ENCODE data around the gene CEP162. TPM values are rescaled to one million over a fixed set of nuclear protein-coding genes. Genes with fewer than 3 reads are reported as not detected.

Gene CEP162
- total RNA-seq, 2 donors from 2014 or later: 6.8 to 7.1 TPM

DNA sequence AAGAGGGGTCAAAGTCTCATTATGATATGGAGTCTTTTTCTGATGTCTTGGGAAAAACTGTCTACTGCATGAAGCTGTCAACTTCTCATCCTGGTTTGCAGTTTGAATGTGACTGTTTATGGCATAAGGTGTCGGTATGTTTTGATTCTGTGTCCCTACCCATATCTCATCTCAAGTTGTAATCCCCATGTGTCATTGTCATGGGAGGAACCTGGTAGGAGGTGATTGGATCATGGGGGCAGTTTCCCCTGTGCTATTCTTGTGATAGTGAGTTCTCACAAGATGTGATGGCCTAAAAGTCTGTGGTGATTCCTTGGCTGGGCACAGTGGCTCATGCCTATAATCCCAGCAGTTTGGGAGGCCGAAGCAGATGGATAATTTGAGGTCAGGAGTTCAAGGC lies 146.2 kb downstream of the CEP162 start:
- TF ChIP-seq, protein P1, sequence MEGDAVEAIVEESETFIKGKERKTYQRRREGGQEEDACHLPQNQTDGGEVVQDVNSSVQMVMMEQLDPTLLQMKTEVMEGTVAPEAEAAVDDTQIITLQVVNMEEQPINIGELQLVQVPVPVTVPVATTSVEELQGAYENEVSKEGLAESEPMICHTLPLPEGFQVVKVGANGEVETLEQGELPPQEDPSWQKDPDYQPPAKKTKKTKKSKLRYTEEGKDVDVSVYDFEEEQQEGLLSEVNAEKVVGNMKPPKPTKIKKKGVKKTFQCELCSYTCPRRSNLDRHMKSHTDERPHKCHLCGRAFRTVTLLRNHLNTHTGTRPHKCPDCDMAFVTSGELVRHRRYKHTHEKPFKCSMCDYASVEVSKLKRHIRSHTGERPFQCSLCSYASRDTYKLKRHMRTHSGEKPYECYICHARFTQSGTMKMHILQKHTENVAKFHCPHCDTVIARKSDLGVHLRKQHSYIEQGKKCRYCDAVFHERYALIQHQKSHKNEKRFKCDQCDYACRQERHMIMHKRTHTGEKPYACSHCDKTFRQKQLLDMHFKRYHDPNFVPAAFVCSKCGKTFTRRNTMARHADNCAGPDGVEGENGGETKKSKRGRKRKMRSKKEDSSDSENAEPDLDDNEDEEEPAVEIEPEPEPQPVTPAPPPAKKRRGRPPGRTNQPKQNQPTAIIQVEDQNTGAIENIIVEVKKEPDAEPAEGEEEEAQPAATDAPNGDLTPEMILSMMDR (IDR thresholded peaks at IDR 0.05): no peak
- H3K27me3 ChIP-seq: no peaks in the 10 kb centered on the region
- H3K4me3 ChIP-seq: no peak overlapping the region
- no peaks in the 10 kb centered on the region for H3K9me3 ChIP-seq
- H3K4me1 ChIP-seq: no peaks in the 10 kb centered on the region
- no peak for DNase-seq
- H3K36me3 ChIP-seq: no peaks in the 10 kb centered on the region
- H3K9ac ChIP-seq (ENCODE audit: low read depth in 2 of 2, low read length in 2 of 2): no peak overlapping the region
- intact Hi-C loops (cut with DNase I): no loop called here
- H3K27ac ChIP-seq: no peak overlapping the region

DNA sequence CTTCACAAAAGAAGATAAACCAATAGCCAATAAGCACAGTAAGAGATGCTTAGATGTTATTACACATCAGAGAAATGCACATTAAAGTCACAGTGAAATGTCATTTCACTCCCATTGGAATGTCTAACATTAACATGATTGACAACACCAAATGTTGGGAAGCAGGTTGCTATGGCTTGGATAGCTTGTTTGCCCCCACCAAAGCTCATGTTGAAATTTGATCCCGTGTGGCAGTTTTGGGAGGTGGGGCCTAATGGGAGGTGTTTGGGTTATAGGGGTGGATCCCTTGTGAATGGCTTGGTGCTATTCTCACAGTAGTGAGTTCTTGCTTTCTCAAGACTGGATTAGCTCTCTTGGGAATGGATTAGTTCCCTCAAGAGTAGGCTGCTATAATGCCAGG lies 149.1 kb downstream of the CEP162 start:
- H3K9me3 ChIP-seq: no peaks in the 10 kb centered on the region
- DNase-seq: no peak
- TF ChIP-seq, protein P1 (IDR thresholded peaks at IDR 0.05): no peak
- H3K9ac ChIP-seq (ENCODE audit: low read depth in 2 of 2, low read length in 2 of 2): no peak overlapping the region
- no peaks in the 10 kb centered on the region for H3K36me3 ChIP-seq
- no peaks in the 10 kb centered on the region for H3K4me1 ChIP-seq
- intact Hi-C loops (cut with DNase I): no loop called here
- H3K27ac ChIP-seq: no peak overlapping the region
- no peak overlapping the region for H3K4me3 ChIP-seq
- no peaks in the 10 kb centered on the region for H3K27me3 ChIP-seq

DNA sequence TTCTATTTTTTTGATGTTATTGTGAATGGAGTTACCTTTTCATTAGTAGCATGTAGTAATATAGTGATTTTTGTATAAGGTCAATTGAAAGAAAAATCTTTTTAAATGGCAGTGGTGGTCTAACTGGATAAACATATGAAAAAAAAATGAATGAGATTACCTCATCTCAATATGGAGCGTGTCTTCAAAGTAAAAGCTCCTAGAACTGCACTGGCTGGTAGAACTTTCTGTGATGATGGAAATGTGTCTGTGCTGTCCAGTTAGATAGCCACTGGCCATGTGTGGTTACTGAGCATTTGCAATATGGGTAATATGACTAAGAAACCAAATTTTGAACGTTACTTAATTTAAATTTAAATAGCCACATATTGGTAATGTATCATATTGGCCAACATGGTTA lies 149.8 kb downstream of the CEP162 start:
- Histone ChIP-seq H3K4me1 (no peaks in the 10 kb centered on the region), H3K9me3 (no peaks in the 10 kb centered on the region), H3K27me3 (no peaks in the 10 kb centered on the region), H3K36me3 (no peaks in the 10 kb centered on the region), H3K9ac (ENCODE audit: low read depth in 2 of 2, low read length in 2 of 2) (no peak overlapping the region), H3K27ac (no peak overlapping the region), H3K4me3 (no peak overlapping the region)
- intact Hi-C loops (cut with DNase I): no loop called here
- DNase-seq: no peak
- TF ChIP-seq, protein P1 (IDR thresholded peaks at IDR 0.05): no peak

DNA sequence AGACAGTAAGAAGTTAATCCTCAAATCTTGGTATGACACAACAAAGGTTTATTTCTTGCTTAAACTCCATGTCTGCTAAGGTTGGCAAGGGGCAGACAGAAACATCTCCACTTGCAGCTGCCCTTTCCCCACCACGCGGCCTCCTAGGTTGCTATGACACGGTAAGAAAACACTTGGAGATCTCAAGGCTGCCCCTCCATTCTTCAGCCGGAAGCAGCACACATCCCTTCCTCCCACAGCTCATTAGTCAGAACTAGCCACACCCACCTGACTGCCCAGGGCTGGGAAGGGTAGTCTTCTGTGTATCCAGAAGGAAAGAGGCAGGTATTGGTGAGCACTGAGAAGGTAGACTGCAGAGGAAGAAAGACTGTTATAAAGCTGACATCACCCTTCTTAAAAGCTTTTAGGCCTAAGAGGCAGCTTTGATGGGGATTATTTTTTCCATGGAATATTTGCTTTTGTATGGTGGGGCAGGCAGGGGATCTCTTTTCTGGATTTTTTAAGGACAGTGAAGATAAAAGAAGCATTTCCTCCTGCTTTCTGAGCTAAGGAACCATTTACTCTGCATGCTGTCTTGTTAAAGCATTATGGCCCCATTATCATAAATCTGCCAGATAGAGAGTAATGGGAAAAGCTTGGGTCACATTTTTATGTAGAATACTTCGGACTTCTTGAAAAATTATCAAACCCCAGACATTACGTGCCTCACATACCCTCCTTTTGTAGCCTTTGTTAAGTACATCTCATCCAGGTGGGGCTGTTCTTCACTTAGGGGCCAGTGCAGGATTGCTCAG lies 152.3 kb downstream of the CEP162 start:
- no peak for DNase-seq
- TF ChIP-seq, protein P1 (IDR thresholded peaks at IDR 0.05): no peak
- intact Hi-C loops (cut with DNase I): no loop called here
- Histone ChIP-seq H3K27me3 (no peaks in the 10 kb centered on the region), H3K4me3 (no peak overlapping the region), H3K9me3 (no peaks in the 10 kb centered on the region), H3K27ac (no peak overlapping the region), H3K4me1 (no peaks in the 10 kb centered on the region), H3K36me3 (no peaks in the 10 kb centered on the region), H3K9ac (ENCODE audit: low read depth in 2 of 2, low read length in 2 of 2) (no peak overlapping the region)

Other genes with a start within 250 kb of the CEP162 start
- 10 to 100 TPM in 1 of 2 donors, 1 to 10 TPM in 1; 7.3 to 14.6 TPM for gene MRAP2, start 193.9 kb downstream of the CEP162 start, total RNA-seq